ENCODE results near the gene HNF1A.

The HNF1A gene

GRCh38 chr12:120956579-120957300 lies 21.6 kb upstream of the HNF1A start:
- in situ Hi-C loops (cut with HindIII; ENCODE audit: low sequenced_read_pairs), result no loop called here
- DNase-seq (ENCODE audit: low read depth), result no peak
- TF ChIP-seq CTCF (IDR thresholded peaks at IDR 0.05; ENCODE audit: low read depth, low read length, missing control alignments), result no peak
- no peak overlapping the region for H3K4me3 ChIP-seq (ENCODE audit: low read depth, low read length)

GRCh38 chr12:120959111-120959878 lies 19.0 kb upstream of the HNF1A start:
- no peak for TF ChIP-seq CTCF (IDR thresholded peaks at IDR 0.05; ENCODE audit: low read depth, low read length, missing control alignments)
- no peak for DNase-seq (ENCODE audit: low read depth)
- H3K4me3 ChIP-seq (ENCODE audit: low read depth, low read length), result no peak overlapping the region
- in situ Hi-C loops (cut with HindIII; ENCODE audit: low sequenced_read_pairs), result no loop called here

GRCh38 chr12:120960657-120961056 lies 17.7 kb upstream of the HNF1A start:
- H3K4me3 ChIP-seq (ENCODE audit: low read depth, low read length), result no peak overlapping the region
- no peak for TF ChIP-seq CTCF (IDR thresholded peaks at IDR 0.05; ENCODE audit: low read depth, low read length, missing control alignments)
- no peak for DNase-seq (ENCODE audit: low read depth)
- in situ Hi-C loops (cut with HindIII; ENCODE audit: low sequenced_read_pairs), result no loop called here

GRCh38 chr12:120961604-120962531 lies 16.5 kb upstream of the HNF1A start:
- no peak for TF ChIP-seq CTCF (IDR thresholded peaks at IDR 0.05; ENCODE audit: low read depth, low read length, missing control alignments)
- H3K4me3 ChIP-seq (ENCODE audit: low read depth, low read length), result no peak overlapping the region
- in situ Hi-C loops (cut with HindIII; ENCODE audit: low sequenced_read_pairs), result no loop called here
- no peak for DNase-seq (ENCODE audit: low read depth)

GRCh38 chr12:120962532-120963020 lies 15.8 kb upstream of the HNF1A start:
- H3K4me3 ChIP-seq (ENCODE audit: low read depth, low read length), result no peak overlapping the region
- DNase-seq (ENCODE audit: low read depth), result no peak
- in situ Hi-C loops (cut with HindIII; ENCODE audit: low sequenced_read_pairs), result no loop called here
- TF ChIP-seq CTCF (IDR thresholded peaks at IDR 0.05; ENCODE audit: low read depth, low read length, missing control alignments), result no peak

- no peak overlapping the region for H3K4me3 ChIP-seq (ENCODE audit: low read depth, low read length)
- in situ Hi-C loops (cut with HindIII; ENCODE audit: low sequenced_read_pairs), result no loop called here
- TF ChIP-seq CTCF (IDR thresholded peaks at IDR 0.05; ENCODE audit: low read depth, low read length, missing control alignments), result no peak
- DNase-seq (ENCODE audit: low read depth), result no peak
Measured at GRCh38 chr12:120964298-120964697, 14.0 kb upstream of the HNF1A start.

Data from astrocyte of the cerebellum (primary cell).